GM19238 (cell line): ENCODE data around the gene GET3.
"Not testable (repeated sequence)": the region's sequence is repeated elsewhere in the genome, so short reads cannot be mapped to it uniquely, and the experiment has no call there.

Experiments
- DNase-seq: peaks from one replicate; pipeline ENCODE4 v3.0.0; 2011; ENCODE audit warnings: low spot score; ENCODE audit not compliant: insufficient read length

The GET3 gene

GRCh38 chr19:12736995-12737834 lies at the start of gene GET3:
GET3 (plus strand) TSS chr19:12737497; CDS start chr19:12737506, 9 bp downstream.
- DNase-seq = peak; percentile 94

DNA sequence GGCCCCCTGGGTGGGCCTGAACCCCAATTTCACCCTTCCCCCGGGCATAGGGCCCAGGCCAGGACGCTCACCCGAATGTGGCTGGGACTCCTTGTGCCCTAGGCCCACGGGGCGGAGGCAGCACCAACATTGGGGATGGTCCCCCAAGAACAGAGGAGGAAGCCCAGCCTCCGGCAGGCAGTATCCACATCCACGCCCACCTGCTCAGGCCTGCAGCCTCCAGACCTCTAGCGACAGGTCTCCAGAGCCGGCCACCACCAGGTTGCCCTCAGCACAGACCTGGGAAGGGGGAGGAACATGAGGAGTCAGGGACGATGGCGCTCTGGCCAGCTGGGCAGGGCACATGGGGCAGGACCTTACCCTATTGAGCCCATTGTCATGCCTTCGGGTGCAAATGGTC lies 48.3 kb upstream of the GET3 start:
- no peak for DNase-seq

- no peak for DNase-seq
These were observed 47.6 kb upstream of the GET3 start for GRCh38 chr19:12689581-12690216.

DNA sequence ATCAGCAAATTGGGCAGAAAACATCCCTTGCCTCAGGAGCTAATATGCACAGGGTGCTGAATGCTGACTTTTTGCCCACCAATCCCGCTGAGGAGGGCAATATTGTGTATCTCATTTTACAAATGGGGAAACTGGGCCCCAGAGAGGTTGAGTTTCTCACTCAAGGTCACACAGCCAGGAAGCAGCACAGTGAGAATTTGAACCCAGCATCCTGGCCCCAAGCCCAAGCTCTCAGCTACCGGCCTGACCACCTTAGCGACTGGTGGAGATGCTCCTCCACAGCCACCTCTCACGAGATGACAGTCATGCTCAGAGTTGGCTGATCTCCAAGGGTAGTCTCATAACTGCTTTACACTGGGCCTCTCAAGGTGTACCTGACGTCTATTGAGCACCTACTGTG lies 44.3 kb upstream of the GET3 start:
- no peak for DNase-seq

GRCh38 chr19:12694641-12695040 lies 42.7 kb upstream of the GET3 start:
- DNase-seq = no peak

DNA sequence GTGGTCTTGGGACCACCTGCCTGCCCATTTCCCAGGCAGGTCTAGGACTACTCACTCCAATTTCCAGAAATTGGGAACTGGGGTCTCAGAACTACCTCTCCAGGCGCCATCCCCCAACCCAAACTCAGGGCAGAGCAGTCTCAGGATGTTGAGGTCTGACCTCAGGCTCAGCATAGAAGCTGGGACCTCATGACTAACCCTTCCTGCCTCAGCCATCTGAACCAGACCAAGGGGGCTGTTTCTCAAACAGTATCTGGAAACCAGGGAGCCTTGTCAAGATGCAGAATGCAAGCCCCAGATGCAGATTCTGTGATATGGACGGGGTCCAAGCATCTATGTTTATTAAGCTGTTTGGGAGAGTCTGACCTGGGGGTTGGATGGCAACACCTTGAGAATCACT lies 42.2 kb upstream of the GET3 start:
- DNase-seq = no peak

DNA sequence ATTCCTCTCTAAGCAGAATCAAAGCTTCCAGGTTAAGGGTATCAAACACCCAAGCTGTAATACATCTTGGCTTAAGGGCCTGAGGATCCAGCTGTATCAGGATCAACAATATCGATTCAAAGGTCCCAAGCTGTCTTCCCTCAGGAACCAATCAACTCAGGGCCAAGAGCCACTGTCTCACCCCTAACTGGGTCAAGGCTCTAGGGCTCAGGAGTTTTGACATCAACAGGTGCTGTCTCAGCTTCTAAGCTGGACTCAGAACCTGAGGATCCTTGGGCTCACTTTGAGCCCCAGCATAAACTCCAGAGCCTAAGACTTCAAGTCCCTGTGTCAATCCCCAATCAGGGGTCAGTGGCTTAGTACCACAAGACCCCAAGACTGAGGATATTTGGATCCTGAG lies 41.8 kb upstream of the GET3 start:
- no peak for DNase-seq

DNA sequence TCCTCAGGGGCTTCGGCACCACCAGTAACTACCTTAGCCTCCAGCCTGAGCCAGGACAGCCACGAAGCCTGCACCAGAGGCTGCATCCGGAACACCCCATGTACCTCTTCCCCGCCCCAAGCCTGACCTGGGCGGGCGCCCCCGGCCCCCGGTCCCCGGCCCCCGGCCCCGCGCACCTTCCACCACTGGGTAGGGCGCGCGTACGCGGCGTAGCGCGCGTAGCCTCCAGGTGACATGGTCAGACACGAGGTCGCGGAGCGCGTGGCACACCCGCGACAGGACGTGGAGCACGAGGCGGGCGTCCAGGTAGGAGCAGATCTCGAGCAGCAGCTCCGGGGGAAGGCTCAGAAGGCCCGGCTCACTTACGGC lies 41.3 kb upstream of the GET3 start:
- DNase-seq = no peak

GRCh38 chr19:12696366-12697335 lies 40.6 kb upstream of the GET3 start, which contains the start of gene FBXW9:
FBXW9 (minus strand) TSS chr19:12696631; CDS start chr19:12696581, 50 bp downstream.
- DNase-seq = peak; percentile 99

GRCh38 chr19:12697425-12697824 lies 39.9 kb upstream of the GET3 start:
- DNase-seq = not testable (repeated sequence)

- DNase-seq = no peak
These were observed 39.2 kb upstream of the GET3 start for GRCh38 chr19:12698138-12698537.

GRCh38 chr19:12701596-12702282 lies 35.6 kb upstream of the GET3 start:
- DNase-seq = no peak

DNA sequence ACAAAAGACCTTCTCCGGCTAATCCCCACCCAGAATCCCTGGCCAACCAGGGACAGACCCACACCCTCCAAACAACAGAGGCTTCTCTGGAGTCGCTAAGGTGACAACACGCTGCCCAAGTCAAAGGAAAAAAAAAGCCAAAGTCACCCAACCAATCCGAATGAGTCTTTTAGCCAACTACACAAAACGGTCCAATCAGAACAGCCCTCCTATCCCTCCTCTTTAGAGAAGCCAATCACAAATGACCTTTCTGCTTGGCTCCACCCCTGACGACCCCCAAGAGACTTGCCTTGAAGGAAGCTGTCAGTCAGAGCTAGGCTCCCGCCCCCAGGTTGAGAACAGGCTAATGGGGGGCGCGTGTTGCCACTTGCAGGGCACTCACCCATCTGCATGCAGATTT lies 34.3 kb upstream of the GET3 start:
- DNase-seq = peak; percentile 44

DNA sequence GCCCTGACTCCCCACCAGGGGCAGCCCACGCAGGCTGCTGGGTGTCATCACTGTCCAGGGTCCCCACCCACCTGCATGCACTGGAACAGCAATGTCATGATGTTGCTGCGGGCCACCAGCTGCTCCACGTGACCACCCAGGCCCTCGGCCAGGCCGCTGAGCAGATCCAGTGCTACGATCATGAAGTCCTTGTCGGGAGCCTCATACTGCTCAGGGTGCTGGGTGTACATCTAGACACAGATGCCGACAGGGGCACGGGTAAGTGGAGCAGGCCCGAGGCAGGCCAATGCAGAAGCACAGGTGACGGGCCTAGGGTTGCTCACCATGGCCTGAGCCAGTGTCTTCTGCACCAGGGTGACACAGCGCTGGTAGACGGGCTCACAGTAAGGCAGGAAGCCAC lies 32.1 kb upstream of the GET3 start:
- no peak for DNase-seq

DNA sequence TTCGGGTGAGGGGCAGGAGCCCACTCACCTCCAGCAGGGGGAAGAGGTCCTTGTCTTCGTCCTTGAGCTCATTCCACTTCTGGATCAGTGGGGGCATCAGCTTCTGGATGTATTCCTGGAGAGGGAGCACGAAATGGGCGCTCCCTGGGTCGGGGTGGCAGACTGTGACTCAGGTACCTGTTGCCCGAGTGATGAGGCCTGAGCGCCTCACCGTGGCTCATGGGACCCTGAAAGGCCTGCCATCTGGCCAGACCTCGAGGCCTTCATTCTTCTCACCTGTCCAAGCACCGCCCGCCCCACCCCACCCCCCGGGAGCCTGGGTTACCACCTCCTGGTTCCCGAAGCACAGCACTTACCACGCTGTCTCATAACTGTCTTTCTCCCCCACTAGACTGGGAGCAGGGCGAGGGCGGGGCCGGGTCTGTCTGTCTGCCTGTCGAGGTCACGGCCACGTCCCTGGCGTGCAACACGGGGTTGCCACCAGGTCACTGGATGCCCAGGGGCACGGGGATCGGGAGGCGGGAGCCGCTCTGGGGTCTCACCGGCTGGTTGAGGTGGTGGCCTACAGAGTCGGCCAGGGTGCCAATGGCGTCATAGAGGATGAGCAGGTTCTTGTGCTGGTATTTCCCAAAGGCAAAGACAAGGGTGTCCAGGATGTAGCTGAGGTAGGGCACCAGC lies 31.5 kb upstream of the GET3 start:
- no peak for DNase-seq

DNA sequence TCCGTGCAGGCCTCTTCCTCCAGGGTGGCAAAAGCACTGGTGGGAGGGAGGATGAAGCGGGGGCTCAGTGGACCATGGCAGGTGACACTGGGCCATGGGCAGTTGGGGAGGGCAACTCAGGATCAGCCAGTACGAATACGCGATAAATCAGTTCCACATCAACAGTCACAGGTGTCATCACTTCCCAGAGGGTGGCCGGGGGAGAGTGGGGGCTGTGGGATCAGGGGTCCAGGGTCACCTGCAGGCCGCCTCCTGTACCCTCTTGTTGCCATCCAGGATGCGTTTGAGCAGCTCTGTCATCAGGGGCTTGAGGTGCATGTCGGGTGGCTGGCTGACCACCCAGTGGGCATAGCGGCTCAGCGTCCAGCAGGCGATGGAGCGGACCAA lies 31.0 kb upstream of the GET3 start:
- no peak for DNase-seq

GRCh38 chr19:12708641-12709040 lies 28.7 kb upstream of the GET3 start:
- no peak for DNase-seq

DNA sequence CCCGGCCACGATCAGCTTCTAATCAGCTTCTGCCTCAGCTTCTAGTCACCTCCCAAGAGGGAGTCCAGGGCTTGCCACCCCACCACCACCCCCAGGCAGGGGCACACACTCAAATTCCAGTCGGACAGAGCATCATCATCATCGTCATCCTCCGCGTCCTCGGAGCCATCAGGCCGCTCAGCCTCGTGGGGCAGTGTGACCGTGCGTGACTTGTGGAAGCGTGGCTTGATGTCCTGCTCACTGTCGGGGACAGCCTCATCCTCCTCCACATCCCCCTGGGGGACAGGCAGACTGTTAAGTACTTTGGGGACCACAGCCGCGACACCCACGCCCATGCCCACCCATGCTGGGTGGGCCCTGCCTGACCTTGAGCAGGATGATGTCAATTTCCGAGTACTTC lies 26.1 kb upstream of the GET3 start:
- DNase-seq = no peak

GRCh38 chr19:12712077-12712476 lies 25.2 kb upstream of the GET3 start:
- DNase-seq = not testable (repeated sequence)

DNA sequence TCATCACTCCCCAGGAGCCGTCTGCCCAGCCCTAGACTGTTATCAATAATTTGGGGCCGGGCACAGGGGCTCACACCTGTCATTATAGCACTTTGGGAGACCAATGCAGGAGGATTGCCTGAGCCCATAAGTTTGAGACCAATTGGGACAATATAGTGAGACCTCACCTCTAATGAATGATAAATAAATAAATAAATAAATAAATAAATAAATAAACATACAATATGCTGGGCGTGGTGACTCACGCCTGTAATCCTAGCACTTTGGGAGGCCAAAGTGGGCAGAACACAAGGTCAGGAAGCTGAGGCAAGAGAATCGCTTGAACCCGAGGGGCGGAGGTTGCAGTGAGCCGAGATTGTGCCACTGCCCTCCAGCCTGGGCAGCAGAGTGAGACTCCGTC lies 24.0 kb upstream of the GET3 start:
- not testable (repeated sequence) for DNase-seq

- no peak for DNase-seq
These were observed 22.2 kb upstream of the GET3 start for GRCh38 chr19:12715102-12715501.
